ENCODE data around the gene PDPK1. TPM values are rescaled to one million over a fixed set of nuclear protein-coding genes. Genes with fewer than 3 reads are reported as not detected.

The PDPK1 gene
- total and polyA plus RNA-seq, 7 donors = 12.9 to 44.5 (median 32.6) TPM

- TF ChIP-seq, protein P1, sequence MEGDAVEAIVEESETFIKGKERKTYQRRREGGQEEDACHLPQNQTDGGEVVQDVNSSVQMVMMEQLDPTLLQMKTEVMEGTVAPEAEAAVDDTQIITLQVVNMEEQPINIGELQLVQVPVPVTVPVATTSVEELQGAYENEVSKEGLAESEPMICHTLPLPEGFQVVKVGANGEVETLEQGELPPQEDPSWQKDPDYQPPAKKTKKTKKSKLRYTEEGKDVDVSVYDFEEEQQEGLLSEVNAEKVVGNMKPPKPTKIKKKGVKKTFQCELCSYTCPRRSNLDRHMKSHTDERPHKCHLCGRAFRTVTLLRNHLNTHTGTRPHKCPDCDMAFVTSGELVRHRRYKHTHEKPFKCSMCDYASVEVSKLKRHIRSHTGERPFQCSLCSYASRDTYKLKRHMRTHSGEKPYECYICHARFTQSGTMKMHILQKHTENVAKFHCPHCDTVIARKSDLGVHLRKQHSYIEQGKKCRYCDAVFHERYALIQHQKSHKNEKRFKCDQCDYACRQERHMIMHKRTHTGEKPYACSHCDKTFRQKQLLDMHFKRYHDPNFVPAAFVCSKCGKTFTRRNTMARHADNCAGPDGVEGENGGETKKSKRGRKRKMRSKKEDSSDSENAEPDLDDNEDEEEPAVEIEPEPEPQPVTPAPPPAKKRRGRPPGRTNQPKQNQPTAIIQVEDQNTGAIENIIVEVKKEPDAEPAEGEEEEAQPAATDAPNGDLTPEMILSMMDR (IDR thresholded peaks at IDR 0.05) = peak; percentile 22
- Histone ChIP-seq H3K9me3 (no peaks in the 10 kb centered on the region), H3K36me3 (ENCODE audit: insufficient read depth in 1 of 2, low read depth in 1 of 2) (peaks cover 0 to 48% of the 10 kb centered on the region in 2 donors), H3K27ac (peak overlapping the region; percentile 83), H3K27me3 (ENCODE audit: insufficient read depth in 3 of 3, low read length in 2 of 3) (no peaks in the 10 kb centered on the region), H3K4me3 (no peak overlapping the region), H3K4me1 (peaks cover 21% of the 10 kb centered on the region)
- DNase-seq = peak in 1 of 2 donors; percentile 83
- ATAC-seq = peak; percentile 35 to 89 (median 70)
- WGBS, 3 donors = 36 to 72% (median 42%) methylated on average over 12 to 16 of the region's 16 CpGs
- intact Hi-C loops (cut with DNase I) = loop anchor here in 1 of 2 donors (10.0 kb wide), 1 partner anchor 58 kb away; the partner anchor contains the start of genes CEMP1 and PDPK1
These were observed 55.0 kb downstream of the PDPK1 start for GRCh38 chr16:2592786-2593185.

DNA sequence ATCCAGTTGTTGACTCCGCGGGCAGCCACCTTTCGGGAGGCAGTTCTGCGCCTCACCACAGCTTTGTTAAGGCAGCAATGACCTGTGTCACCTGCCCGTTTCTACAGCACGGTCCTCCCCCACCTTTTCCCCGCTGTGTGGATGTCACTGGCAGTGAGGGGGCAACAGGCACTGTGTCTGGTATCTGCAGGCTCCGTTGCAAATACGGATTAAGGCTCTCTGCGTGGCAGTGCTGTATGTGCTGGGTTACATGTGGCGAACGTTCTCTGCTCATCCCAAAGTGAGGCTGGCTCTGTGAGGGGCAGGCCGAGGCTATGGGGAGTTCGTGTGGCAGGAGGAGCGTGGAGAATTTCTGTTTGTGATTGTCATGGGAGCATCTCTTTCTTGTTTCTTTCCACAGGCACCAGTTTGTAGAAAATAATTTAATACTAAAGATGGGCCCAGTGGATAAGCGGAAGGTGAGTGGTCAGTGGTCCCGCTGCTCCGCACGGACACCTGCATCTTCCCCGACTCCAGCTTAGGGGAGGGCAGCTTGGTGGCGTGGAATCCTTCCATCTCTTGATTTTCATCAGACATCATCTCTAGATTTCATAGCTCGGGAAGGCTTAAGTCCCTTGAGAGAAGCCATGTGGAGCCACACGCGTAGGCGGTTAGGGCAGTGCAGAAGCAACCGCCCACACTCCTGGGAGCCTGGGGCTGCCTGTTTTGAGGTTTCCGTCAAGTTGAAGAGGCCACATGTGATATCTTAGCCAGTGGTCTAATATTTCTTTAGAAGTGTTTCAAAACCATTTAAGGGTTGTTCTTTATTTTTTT lies 57.8 kb downstream of the PDPK1 start:
- H3K27ac ChIP-seq = peak overlapping the region; percentile 83
- TF ChIP-seq, protein P1 (IDR thresholded peaks at IDR 0.05) = no peak
- H3K4me1 ChIP-seq = peaks cover 33% of the 10 kb centered on the region
- ATAC-seq (no peak), DNase-seq (peak in 1 of 2 donors; percentile 56)
- no peak overlapping the region for H3K4me3 ChIP-seq
- intact Hi-C loops (cut with DNase I) = loop anchor here in 1 of 2 donors (10.0 kb wide), 1 partner anchor 61 kb away; the partner anchor contains the start of genes CEMP1 and PDPK1
- no peaks in the 10 kb centered on the region for H3K9me3 ChIP-seq
- H3K27me3 ChIP-seq (ENCODE audit: insufficient read depth in 3 of 3, low read length in 2 of 3) = no peaks in the 10 kb centered on the region
- peaks cover 0 to 32% of the 10 kb centered on the region in 2 donors for H3K36me3 ChIP-seq (ENCODE audit: insufficient read depth in 1 of 2, low read depth in 1 of 2)
- 83 to 85% (median 84%) methylated on average over 27 of the region's 27 CpGs for WGBS, 3 donors

- Histone ChIP-seq H3K27me3 (ENCODE audit: insufficient read depth in 3 of 3, low read length in 2 of 3) (no peaks in the 10 kb centered on the region), H3K9me3 (no peaks in the 10 kb centered on the region), H3K4me1 (peaks cover 37% of the 10 kb centered on the region), H3K27ac (peak overlapping the region; percentile 83), H3K4me3 (no peak overlapping the region), H3K36me3 (ENCODE audit: insufficient read depth in 1 of 2, low read depth in 1 of 2) (peaks cover 0 to 23% of the 10 kb centered on the region in 2 donors)
- 51 to 67% (median 60%) methylated on average over 24 of the region's 24 CpGs for WGBS, 3 donors
- intact Hi-C loops (cut with DNase I) = loop anchor here in 1 of 2 donors (10.0 kb wide), 1 partner anchor 62 kb away; the partner anchor contains the start of genes CEMP1 and PDPK1
- TF ChIP-seq, protein P1 (IDR thresholded peaks at IDR 0.05) = no peak
- ATAC-seq (peak in 1 of 4 donors; percentile 62), DNase-seq (peak in 1 of 2 donors; percentile 56)
These were observed 59.1 kb downstream of the PDPK1 start for GRCh38 chr16:2596747-2597559.

DNA sequence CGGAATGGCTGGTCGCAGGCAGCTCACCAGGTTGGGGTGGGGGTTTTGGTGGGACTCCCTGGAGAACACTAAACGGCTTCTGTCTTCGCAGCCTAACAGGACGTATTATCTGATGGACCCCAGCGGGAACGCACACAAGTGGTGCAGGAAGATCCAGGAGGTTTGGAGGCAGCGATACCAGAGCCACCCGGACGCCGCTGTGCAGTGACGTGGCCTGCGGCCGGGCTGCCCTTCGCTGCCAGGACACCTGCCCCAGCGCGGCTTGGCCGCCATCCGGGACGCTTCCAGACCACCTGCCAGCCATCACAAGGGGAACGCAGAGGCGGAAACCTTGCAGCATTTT lies 59.7 kb downstream of the PDPK1 start:
- TF ChIP-seq, protein P1 (IDR thresholded peaks at IDR 0.05) = no peak
- Histone ChIP-seq H3K36me3 (ENCODE audit: insufficient read depth in 1 of 2, low read depth in 1 of 2) (peaks cover 0 to 23% of the 10 kb centered on the region in 2 donors), H3K4me1 (peaks cover 37% of the 10 kb centered on the region), H3K27me3 (ENCODE audit: insufficient read depth in 3 of 3, low read length in 2 of 3) (no peaks in the 10 kb centered on the region), H3K4me3 (no peak overlapping the region), H3K27ac (peak overlapping the region; percentile 83), H3K9me3 (no peaks in the 10 kb centered on the region)
- 84 to 88% (median 86%) methylated on average over 22 of the region's 22 CpGs for whole genome bisulfite sequencing, 3 donors
- intact Hi-C loops (cut with DNase I) = loop anchor here in 1 of 2 donors (10.0 kb wide), 1 partner anchor 63 kb away; the partner anchor contains the start of genes CEMP1 and PDPK1
- peak in 1 of 2 donors; percentile 53 for DNase-seq
- ATAC-seq = peak in 1 of 4 donors; percentile 40

All from psoas muscle (tissue), 8 donors.